GM10266 (cell line): ENCODE measurements around the gene CDH13.

Experiments
- DNase-seq: peaks from one replicate; pipeline ENCODE4 v3.0.0; 2012; ENCODE audit errors: extremely low spot score
- TF ChIP-seq, protein P1 (sequence below): IDR thresholded peaks from 2 replicates; pipeline ENCODE4 v1.5.1; 2012; ENCODE audit warnings: mild to moderate bottlenecking, low read depth; ENCODE audit not compliant: control insufficient read depth, insufficient read depth; ENCODE audit errors: missing control alignments

The CDH13 gene

DNA sequence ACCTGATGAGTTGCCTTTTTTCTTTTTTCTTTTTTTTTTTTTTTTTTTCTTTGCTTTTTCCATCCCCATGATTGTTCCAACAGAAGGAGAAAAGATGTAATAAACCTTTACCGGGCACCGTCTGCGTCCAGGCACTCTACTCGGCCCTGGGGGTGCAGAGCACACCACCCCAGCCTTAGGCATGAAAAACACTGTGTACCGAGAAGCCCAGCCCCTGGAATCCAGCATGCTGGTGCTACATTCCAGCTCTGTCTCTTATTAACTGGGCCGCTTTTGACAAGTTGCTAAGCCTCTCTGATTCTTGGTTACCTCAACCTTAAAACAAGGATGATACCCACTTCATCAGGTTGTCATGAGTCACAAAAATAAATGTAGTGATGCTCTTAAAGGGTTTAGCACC, 1117.0 kb downstream of the CDH13 start:
- DNase-seq: no peak
- TF ChIP-seq, protein P1, sequence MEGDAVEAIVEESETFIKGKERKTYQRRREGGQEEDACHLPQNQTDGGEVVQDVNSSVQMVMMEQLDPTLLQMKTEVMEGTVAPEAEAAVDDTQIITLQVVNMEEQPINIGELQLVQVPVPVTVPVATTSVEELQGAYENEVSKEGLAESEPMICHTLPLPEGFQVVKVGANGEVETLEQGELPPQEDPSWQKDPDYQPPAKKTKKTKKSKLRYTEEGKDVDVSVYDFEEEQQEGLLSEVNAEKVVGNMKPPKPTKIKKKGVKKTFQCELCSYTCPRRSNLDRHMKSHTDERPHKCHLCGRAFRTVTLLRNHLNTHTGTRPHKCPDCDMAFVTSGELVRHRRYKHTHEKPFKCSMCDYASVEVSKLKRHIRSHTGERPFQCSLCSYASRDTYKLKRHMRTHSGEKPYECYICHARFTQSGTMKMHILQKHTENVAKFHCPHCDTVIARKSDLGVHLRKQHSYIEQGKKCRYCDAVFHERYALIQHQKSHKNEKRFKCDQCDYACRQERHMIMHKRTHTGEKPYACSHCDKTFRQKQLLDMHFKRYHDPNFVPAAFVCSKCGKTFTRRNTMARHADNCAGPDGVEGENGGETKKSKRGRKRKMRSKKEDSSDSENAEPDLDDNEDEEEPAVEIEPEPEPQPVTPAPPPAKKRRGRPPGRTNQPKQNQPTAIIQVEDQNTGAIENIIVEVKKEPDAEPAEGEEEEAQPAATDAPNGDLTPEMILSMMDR: no peak

DNA sequence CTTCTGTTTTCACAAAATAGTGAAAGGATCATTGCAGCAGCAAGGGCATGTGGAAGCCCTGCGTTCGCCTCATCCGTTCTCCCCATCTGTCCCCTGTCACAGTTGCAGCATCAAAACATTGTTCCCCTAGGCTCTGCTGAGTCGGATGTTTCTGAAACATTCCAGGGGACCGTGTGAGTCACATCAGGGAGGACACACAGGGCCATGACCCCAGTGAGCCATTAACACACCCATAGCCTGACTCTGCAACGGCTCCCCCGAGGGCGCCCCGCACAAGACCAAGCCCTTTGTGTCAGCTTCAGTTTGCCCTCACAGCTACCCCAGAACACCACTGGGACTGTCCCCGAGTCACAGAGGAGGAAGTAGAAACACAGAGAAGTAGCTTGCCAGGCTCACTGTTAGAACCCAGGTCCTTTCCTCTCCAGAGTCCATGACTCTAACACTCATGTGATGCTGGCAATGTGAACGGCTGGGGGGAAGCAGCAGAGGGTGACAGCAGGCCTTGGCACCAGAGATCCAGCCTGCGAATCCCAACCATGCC, 1117.7 kb downstream of the CDH13 start:
- TF ChIP-seq, protein P1: no peak
- DNase-seq: no peak

DNA sequence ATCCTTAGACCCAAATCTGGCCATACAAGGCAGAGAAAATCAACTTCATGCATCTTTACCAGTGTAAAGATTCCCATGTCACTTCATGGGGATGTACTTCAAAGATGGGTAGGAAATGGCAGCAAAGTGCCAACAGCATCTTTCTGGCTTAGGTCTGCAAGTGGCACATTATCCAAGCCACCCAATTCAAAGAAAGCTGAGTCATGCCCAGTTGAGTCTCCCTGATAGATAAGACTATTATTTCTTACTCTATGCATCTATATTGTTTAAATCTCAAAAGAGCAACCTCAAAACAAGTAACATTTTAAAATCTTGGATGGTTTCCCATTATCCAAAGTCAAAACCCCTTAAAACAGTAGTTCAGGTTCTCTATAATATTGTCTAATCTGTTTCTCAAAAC, 1119.8 kb downstream of the CDH13 start:
- DNase-seq: no peak
- TF ChIP-seq, protein P1: no peak

DNA sequence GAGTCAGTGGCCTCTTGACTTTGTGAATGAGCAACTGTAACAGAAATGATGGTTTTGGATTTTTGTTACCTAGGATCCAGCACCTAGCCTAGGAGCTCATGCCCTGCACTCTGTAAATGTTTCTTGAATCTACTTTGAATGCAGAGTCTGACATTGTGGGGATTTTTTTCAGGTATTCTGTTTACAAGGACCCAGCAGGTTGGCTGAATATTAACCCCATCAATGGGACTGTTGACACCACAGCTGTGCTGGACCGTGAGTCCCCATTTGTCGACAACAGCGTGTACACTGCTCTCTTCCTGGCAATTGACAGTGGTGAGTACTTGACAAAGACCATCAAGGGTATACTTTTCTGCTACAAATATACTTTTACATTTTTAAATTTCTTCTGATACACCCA, 1121.2 kb downstream of the CDH13 start:
- no peak for DNase-seq
- TF ChIP-seq, protein P1: no peak

DNA sequence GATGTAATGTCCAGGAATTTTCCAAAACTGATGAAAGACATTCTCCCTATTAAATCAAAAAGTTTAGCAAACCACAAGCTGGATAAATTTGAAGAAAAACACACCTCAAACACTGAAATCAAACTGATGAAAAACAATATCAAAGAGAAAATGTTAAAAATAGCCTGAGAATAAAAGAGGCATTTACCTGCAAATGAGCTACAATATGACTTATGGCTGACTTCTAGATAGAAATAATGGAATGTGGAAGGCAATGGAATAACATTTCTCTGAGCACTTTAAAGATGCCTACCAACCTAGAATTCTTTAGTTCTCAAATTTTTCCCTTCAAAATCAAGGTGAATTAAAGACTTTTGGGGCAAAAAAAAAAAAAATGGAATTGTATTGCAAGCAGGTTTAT, 1128.6 kb downstream of the CDH13 start:
- no peak for DNase-seq
- TF ChIP-seq, protein P1: no peak

DNA sequence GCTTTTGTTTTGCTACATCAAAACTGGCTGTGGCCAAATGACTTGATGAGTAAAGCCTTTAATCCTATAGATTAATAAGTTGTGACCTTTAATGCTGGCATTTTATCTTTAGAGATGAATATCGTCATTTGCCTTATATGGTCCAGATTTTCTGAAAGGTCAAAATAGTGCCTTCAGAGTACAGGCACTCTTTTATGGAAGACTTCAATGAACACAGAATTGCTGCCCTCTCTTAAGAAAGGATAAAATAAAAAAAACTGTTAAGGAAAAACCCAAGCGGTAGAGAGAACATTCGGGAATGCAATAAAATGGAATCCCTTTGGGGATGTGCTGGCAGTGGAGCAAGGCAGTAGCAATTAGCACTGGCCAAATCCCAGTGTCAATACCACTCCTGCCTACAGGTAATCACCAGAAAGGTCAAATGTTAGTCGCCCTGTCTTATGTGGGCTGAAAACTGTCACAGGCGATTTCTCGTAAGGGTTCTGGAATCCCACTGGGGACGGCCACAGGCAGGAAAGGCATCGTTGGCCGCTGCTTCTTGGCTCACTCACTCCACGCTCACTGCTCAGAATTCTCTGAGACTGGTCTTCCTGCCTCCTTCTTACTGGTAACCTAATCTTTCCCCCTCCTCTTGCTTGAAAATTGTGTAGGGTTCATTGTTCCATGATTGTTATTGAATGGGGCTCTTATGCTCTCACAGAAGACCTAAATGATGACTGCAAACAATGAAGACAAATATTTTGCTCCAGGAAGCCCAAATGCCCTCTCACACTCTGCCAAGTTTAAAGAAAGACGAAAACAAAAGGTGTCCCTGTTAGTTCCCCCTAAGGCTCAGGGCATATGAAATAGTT, 1135.6 kb downstream of the CDH13 start:
- TF ChIP-seq, protein P1: no peak
- DNase-seq: no peak

DNA sequence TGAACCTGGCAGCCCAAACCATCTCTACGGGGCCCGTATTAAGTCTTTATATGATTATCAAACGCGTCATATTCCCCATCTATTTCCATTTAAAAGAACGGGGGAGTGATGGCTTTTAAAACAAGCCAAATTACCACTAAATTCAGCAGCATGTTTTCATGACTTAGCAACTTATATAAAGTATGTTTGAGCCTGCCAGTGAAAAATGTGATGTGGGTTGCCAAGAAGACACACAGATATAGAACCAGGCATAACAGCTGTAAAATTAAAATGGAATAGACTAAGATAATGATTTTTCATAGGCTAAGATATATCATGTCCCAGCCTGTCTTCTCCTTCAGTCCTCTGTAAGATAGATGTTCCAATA, 1136.2 kb downstream of the CDH13 start:
- TF ChIP-seq, protein P1: no peak

More for the DNA sequence above, 1136.2 kb downstream of the CDH13 start:
- no peak for DNase-seq
